ENCODE measurements around the gene FAM9C. TPM values are rescaled to one million over a fixed set of nuclear protein-coding genes. Genes with fewer than 3 reads are reported as not detected.

The FAM9C gene
- total and polyA plus RNA-seq, 2 donors (not counting 3 experiments of a cell fraction or from before 2014, with no cell fraction given) = not detected

DNA sequence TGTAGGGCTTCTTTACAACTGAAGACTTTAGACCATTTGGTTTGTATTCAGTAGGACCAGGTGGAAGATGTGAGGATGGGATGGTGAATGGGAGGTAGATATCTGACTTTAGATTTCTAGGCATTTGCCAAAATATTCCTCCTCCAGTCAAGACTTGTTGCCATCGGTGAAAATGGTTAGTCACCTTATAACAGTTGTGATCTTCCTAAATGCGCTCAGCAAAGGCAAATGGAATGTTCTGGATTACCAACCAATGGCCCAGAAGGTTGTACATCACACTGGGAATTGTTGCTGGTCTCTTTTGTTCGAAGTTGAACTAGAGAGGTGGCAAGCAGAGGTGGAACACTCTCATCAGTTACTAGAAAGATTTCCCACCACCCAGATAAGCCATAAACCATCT lies 35.6 kb downstream of the FAM9C start:
- Histone ChIP-seq H2AFZ (ENCODE audit: low read depth, low read length) (no peak overlapping the region), H3K4me3 (replicated peaks in 1 of 3; ENCODE audit: insufficient read depth in 1 of 3, low read depth in 1 of 3, low read length in 3 of 3) (no peak overlapping the region), H3K9ac (replicated peaks; ENCODE audit: extremely low read depth, insufficient read depth, low read length) (no peak overlapping the region), H3K79me2 (ENCODE audit: control insufficient read depth, insufficient read depth, low read length) (no peaks in the 10 kb centered on the region), H3K36me3 (ENCODE audit: control insufficient read depth in 2 of 2, extremely low read depth in 1 of 2, insufficient read depth in 2 of 2, low read length in 2 of 2) (no peaks in the 10 kb centered on the region), H3K4me1 (ENCODE audit: control insufficient read depth, extremely low read depth, insufficient read depth, low read length) (no peaks in the 10 kb centered on the region), H3K4me2 (ENCODE audit: insufficient read depth, low read length) (no peak overlapping the region), H4K20me1 (replicated peaks; ENCODE audit: control insufficient read depth, extremely low read depth, insufficient read depth, low read length) (no peaks in the 10 kb centered on the region), H3K9me1 (replicated peaks; ENCODE audit: control insufficient read depth, extremely low read depth, insufficient read depth, low read length) (no peaks in the 10 kb centered on the region), H3K27ac (ENCODE audit: insufficient read depth, low read depth, low read length) (no peak overlapping the region), H3K9me3 (replicated peaks; ENCODE audit: control insufficient read depth, insufficient read depth, low read length) (no peaks in the 10 kb centered on the region), H3K27me3 (ENCODE audit: control insufficient read depth in 2 of 2, insufficient read depth in 2 of 2, low read length in 2 of 2) (no peaks in the 10 kb centered on the region)
- dilution Hi-C loops (cut with MboI; ENCODE audit: extremely low pct_ligation_motif_present, low sequenced_read_pairs) = no loop called here
- no peak for DNase-seq (ENCODE audit: low read depth, low spot score)
- intact Hi-C loops (cut with micrococcal nuclease) = no loop called here
- ChIA-PET CTCF (no interaction called here), POLR2A (no interaction called here)
- no peak for FAIRE-seq
- no TSS peak for BruUV-seq (replicated peaks)
- TF ChIP-seq POLR2AphosphoS5 (IDR thresholded peaks at IDR 0.05; ENCODE audit: insufficient read depth, low read depth, low read length) = no peak
- TF ChIP-seq MYC (IDR thresholded peaks at IDR 0.05; ENCODE audit: low read depth, low read length) = no peak
- no peak for TF ChIP-seq POLR2A (IDR thresholded peaks at IDR 0.05; ENCODE audit: low read depth, low read length)
- no peak for TF ChIP-seq FOS (IDR thresholded peaks at IDR 0.05; ENCODE audit: borderline replicate concordance, insufficient read depth, low read length)
- TF ChIP-seq, protein P1, sequence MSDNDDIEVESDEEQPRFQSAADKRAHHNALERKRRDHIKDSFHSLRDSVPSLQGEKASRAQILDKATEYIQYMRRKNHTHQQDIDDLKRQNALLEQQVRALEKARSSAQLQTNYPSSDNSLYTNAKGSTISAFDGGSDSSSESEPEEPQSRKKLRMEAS (IDR thresholded peaks at IDR 0.05; ENCODE audit: insufficient read depth, insufficient read length) = no peak
- no peak for TF ChIP-seq EZH2 (IDR thresholded peaks at IDR 0.05; ENCODE audit: borderline replicate concordance, low read depth, low read length, severe bottlenecking)

DNA sequence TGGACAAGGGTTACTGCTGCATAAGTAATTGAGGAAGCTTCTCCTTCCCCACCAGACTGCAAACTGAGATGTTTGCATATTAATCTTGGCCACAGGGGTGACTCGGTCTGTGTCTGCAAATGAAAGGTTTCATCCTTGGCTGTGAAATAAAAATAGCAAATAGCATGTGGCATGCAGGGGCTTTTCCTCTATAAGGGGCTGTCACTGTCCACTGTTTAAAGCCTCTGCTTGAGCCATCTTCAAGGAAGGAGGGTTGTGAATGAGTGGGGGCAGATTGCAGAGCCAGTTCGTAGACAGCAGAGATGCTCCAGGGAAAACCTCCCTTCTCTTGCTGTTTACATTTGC lies 36.3 kb downstream of the FAM9C start:
- H4K20me1 ChIP-seq (replicated peaks; ENCODE audit: control insufficient read depth, extremely low read depth, insufficient read depth, low read length) = no peaks in the 10 kb centered on the region
- no peaks in the 10 kb centered on the region for H3K27me3 ChIP-seq (ENCODE audit: control insufficient read depth in 2 of 2, insufficient read depth in 2 of 2, low read length in 2 of 2)
- no peaks in the 10 kb centered on the region for H3K79me2 ChIP-seq (ENCODE audit: control insufficient read depth, insufficient read depth, low read length)
- no peak overlapping the region for H3K9ac ChIP-seq (replicated peaks; ENCODE audit: extremely low read depth, insufficient read depth, low read length)
- no peaks in the 10 kb centered on the region for H3K9me1 ChIP-seq (replicated peaks; ENCODE audit: control insufficient read depth, extremely low read depth, insufficient read depth, low read length)
- CTCF ChIA-PET = no interaction called here
- no peak overlapping the region for H2AFZ ChIP-seq (ENCODE audit: low read depth, low read length)
- FAIRE-seq (no peak), DNase-seq (ENCODE audit: low read depth, low spot score) (no peak)
- no peaks in the 10 kb centered on the region for H3K4me1 ChIP-seq (ENCODE audit: control insufficient read depth, extremely low read depth, insufficient read depth, low read length)
- H3K4me3 ChIP-seq (replicated peaks in 1 of 3; ENCODE audit: insufficient read depth in 1 of 3, low read depth in 1 of 3, low read length in 3 of 3) = no peak overlapping the region
- TF ChIP-seq, protein P1 (IDR thresholded peaks at IDR 0.05; ENCODE audit: insufficient read depth, insufficient read length) = no peak
- TF ChIP-seq POLR2A (IDR thresholded peaks at IDR 0.05; ENCODE audit: low read depth, low read length) (no peak), GATA2 (IDR thresholded peaks at IDR 0.05; ENCODE audit: insufficient read depth, insufficient read length, low read depth, low read length) (no peak), FOS (IDR thresholded peaks at IDR 0.05; ENCODE audit: borderline replicate concordance, insufficient read depth, low read length) (no peak), POLR2AphosphoS5 (IDR thresholded peaks at IDR 0.05; ENCODE audit: insufficient read depth, low read depth, low read length) (no peak), MYC (IDR thresholded peaks at IDR 0.05; ENCODE audit: low read depth, low read length) (no peak), EZH2 (IDR thresholded peaks at IDR 0.05; ENCODE audit: borderline replicate concordance, low read depth, low read length, severe bottlenecking) (no peak), JUN (IDR thresholded peaks at IDR 0.05; ENCODE audit: borderline replicate concordance, insufficient read depth, insufficient read length, low read depth) (no peak)
- TF ChIP-seq, protein P2, sequence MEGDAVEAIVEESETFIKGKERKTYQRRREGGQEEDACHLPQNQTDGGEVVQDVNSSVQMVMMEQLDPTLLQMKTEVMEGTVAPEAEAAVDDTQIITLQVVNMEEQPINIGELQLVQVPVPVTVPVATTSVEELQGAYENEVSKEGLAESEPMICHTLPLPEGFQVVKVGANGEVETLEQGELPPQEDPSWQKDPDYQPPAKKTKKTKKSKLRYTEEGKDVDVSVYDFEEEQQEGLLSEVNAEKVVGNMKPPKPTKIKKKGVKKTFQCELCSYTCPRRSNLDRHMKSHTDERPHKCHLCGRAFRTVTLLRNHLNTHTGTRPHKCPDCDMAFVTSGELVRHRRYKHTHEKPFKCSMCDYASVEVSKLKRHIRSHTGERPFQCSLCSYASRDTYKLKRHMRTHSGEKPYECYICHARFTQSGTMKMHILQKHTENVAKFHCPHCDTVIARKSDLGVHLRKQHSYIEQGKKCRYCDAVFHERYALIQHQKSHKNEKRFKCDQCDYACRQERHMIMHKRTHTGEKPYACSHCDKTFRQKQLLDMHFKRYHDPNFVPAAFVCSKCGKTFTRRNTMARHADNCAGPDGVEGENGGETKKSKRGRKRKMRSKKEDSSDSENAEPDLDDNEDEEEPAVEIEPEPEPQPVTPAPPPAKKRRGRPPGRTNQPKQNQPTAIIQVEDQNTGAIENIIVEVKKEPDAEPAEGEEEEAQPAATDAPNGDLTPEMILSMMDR (IDR thresholded peaks at IDR 0.05; ENCODE audit: extremely low read depth in 1 of 2, insufficient read depth in 1 of 2, low read depth in 1 of 2, low read length in 2 of 2) = no peak
- POLR2A ChIA-PET = no interaction called here
- intact Hi-C loops (cut with micrococcal nuclease) = no loop called here
- dilution Hi-C loops (cut with MboI; ENCODE audit: extremely low pct_ligation_motif_present, low sequenced_read_pairs) = no loop called here
- no peak overlapping the region for H3K4me2 ChIP-seq (ENCODE audit: insufficient read depth, low read length)
- no peak overlapping the region for H3K27ac ChIP-seq (ENCODE audit: insufficient read depth, low read depth, low read length)
- H3K9me3 ChIP-seq (replicated peaks; ENCODE audit: control insufficient read depth, insufficient read depth, low read length) = no peaks in the 10 kb centered on the region
- no peaks in the 10 kb centered on the region for H3K36me3 ChIP-seq (ENCODE audit: control insufficient read depth in 2 of 2, extremely low read depth in 1 of 2, insufficient read depth in 2 of 2, low read length in 2 of 2)
- BruUV-seq (replicated peaks) = no TSS peak

Data from endothelial cell of umbilical vein (primary cell).